GOT3 (cell line): Measurements from ENCODE around the gene HNRNPUL1.

Source experiments
- DNase-seq: peaks from one replicate; lab custom pipeline; 2025; ENCODE audit warnings: mixed read lengths; lab: John Stamatoyannopoulos, UW

HNRNPUL1 gene

GRCh38 chr19:41234512-41235168 is 29.5 kb upstream of the HNRNPUL1 start:
- no peak for DNase-seq

GRCh38 chr19:41235480-41235879 is 28.7 kb upstream of the HNRNPUL1 start:
- no peak for DNase-seq

- DNase-seq, result no peak
These were observed 25.9 kb upstream of the HNRNPUL1 start for GRCh38 chr19:41238244-41238643.

- DNase-seq, result no peak
These were observed 24.8 kb upstream of the HNRNPUL1 start for GRCh38 chr19:41239363-41239762.

- no peak for DNase-seq
These were observed 24.1 kb upstream of the HNRNPUL1 start for GRCh38 chr19:41239961-41240574.

GRCh38 chr19:41241859-41242258 is 22.3 kb upstream of the HNRNPUL1 start:
- no peak for DNase-seq

GRCh38 chr19:41244117-41244516 is 20.1 kb upstream of the HNRNPUL1 start:
- DNase-seq, result no peak

GRCh38 chr19:41245843-41246242 is 18.3 kb upstream of the HNRNPUL1 start:
- no peak for DNase-seq

- no peak for DNase-seq
These were observed 15.3 kb upstream of the HNRNPUL1 start for GRCh38 chr19:41248895-41249294.

- DNase-seq, result no peak
These were observed 14.3 kb upstream of the HNRNPUL1 start for GRCh38 chr19:41249707-41250423.

- no peak for DNase-seq
These were observed 10.5 kb upstream of the HNRNPUL1 start for GRCh38 chr19:41253660-41254059.

GRCh38 chr19:41255171-41255570 is 9.0 kb upstream of the HNRNPUL1 start:
- DNase-seq, result no peak

- no peak for DNase-seq
These were observed 2.5 kb upstream of the HNRNPUL1 start for GRCh38 chr19:41261474-41262190.

- no peak for DNase-seq
These were observed 926 bp upstream of the HNRNPUL1 start for GRCh38 chr19:41263042-41263849.

- DNase-seq, result no peak
These were observed 616 bp downstream of the HNRNPUL1 start for GRCh38 chr19:41264581-41265394.

- DNase-seq, result no peak
These were observed 1.4 kb downstream of the HNRNPUL1 start for GRCh38 chr19:41265395-41266153.

GRCh38 chr19:41269055-41269454 is 4.9 kb downstream of the HNRNPUL1 start:
- DNase-seq, result no peak

- DNase-seq, result no peak
These were observed 5.4 kb downstream of the HNRNPUL1 start for GRCh38 chr19:41269571-41269970.

- DNase-seq, result no peak
These were observed 8.9 kb downstream of the HNRNPUL1 start for GRCh38 chr19:41273076-41273475.

- no peak for DNase-seq
These were observed 10.6 kb downstream of the HNRNPUL1 start for GRCh38 chr19:41274802-41275201.
